ENCODE data around the gene GOT2.
"Not testable (repeated sequence)": the region's sequence is repeated elsewhere in the genome, so short reads cannot be mapped to it uniquely, and the experiment has no call there.

GOT2 gene

DNA sequence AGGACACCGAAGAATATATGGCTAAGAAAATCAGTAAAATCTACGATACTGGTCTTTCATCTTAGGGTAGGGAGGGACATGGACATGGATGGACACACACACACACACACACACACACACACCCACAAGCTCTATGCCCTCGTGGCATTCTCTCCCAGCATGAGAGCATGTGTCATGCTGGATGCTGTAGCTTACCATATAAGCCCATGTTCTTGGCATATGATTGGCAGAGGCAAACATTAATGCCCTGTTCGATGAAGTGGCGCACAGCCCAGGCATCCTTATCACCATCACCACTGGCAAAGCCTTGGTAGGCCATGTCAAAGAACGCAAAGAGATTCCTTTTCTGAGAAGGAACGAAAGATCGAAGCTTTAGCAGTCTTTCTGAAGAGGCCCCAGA lies 17.6 kb downstream of the GOT2 start:
- DNase-seq = no peak

DNA sequence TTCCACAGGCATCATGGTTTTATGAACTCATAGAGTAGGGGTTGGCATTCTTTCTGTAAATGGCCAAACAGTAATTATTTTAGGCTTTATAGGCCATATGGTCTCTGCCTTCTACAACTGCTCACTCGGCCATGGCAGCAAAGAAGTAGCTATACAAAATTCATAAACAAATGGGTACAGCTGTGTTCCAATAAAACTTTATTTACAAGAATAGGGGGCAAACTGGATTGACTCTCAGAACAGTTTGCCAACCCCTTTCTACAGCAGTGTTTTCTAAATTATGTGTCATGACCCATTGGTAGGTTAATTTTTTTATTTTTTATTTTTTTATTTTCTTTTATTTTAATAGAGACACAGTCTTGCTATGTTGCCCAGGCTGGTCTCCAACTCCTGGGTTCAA lies 20.4 kb downstream of the GOT2 start:
- no peak for DNase-seq

DNA sequence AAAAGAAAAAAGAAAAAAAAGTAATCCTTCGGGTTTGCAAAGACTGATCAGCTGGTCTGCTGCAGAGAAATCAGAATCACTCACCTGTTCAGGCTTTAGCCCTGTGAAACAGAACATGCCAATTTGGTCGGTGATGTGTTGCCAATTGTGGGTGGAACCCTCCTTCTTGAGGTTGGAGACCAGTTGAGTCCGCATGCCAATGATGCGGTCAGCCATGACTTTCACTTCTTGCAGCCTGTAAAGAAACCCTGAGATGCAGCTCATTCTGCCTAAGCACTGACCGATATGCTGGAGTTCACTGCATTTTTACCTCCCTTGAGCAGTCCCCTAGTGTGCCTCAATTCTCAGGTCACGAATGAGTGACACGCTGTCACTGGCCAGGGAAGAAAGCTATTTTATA lies 24.8 kb downstream of the GOT2 start:
- no peak for DNase-seq

DNA sequence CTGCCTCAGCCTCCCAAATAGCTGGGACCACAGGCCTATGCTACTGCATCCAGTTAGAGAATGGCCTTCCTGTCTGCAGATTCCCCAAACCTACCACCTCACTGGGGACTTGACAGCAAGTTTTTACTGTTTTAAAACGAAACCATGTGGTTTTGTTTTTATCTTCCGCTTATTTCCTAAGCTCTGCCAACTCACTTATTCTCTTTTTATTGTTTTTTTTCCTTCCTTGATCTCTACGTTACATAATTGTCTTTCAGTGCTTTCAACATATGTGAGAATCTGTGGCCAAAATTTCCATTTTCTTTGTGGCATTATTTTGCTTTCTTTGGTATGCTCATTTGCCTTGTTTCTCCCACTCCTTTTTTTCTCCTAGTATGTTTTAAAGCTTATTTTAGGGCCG lies 35.0 kb downstream of the GOT2 start:
- DNase-seq = no peak

DNA sequence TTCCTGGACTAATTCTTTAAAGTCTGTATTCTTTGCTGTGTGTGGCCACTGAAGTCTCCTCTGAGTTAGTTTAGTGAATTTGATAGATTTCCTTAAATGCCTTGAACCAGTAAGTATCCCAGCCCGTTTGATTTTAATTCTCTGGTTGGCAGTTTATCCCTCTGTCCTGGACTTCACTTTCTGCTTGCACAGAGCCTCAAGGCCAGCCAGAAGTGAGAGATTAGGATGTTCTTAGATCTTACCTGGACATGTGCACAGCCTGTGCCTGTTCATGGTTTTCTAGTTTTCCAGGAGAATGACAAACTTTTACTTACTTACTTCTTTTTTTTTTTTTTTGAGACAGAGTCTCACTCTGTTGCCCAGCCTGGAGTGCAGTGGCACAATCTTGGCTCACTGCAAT lies 38.7 kb downstream of the GOT2 start:
- no peak for DNase-seq

DNA sequence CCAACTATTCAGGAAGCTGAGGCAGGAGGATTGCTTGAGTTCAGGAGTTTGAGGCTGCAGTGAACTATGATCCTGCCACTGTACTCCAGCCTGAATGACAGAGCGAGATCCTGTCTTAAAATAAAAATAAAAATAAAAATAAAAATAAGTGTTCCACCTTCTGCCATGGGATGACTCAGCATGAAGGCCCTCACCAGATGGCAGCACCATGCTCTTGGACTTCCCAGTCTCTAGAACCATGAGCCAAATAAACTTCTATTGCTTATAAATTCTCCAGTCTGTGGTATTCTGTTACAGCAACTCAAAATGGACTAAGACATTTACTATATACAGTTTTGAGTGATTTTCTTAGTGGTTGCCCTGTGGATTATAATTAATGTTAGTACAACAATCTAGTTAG lies 41.7 kb downstream of the GOT2 start:
- no peak for DNase-seq

DNA sequence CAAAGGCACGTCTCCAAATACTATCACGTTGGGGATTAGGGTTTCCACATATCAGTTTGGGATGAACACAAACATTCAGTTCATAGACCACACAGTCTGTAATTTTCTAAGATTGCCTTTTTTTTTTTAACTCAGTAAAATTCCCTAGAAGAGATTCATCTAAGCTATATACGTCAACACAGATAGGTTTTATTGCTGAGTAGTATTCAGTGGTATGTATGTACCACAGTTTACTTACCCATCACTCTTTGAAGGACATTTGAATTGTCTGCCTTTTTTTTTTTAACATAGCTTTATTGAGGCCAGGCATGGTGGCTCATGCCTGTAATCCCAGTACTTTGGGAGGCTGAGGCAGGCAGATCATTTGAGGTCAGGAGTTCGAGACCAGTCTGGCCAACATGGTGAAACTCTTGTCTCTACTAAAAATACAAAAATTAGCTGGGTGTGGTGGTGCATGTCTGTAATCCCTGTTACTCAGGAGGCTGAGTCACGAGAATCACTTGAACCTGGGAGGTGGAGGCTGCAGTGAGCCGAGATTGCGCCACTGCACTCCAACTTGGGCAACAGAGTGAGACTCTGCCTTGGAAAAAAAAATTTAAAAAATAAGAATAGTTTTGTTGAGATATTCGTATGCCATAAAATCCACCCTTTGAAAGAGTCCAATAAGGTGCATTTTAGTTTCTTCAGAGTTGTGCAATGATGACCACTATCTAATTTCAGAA lies 47.0 kb downstream of the GOT2 start:
- not testable (repeated sequence) for DNase-seq

DNA sequence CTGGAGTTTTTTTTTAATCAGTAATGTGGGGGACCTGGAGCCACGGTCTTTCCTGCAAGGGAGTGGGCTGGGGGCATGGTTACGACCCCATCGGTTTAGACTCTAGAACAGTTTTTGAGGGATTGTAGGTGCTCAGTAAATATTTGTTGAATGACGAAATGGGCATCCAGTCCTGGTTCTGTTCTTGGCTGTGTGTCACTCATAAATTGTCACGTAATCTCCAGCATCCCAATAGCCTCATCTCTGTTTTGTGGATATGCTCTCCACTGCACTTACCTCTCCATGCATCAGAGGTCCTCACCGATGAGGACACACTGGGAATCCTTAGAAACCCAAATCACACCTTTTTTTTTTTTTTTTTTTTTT lies 49.0 kb downstream of the GOT2 start:
- DNase-seq = no peak

DNA sequence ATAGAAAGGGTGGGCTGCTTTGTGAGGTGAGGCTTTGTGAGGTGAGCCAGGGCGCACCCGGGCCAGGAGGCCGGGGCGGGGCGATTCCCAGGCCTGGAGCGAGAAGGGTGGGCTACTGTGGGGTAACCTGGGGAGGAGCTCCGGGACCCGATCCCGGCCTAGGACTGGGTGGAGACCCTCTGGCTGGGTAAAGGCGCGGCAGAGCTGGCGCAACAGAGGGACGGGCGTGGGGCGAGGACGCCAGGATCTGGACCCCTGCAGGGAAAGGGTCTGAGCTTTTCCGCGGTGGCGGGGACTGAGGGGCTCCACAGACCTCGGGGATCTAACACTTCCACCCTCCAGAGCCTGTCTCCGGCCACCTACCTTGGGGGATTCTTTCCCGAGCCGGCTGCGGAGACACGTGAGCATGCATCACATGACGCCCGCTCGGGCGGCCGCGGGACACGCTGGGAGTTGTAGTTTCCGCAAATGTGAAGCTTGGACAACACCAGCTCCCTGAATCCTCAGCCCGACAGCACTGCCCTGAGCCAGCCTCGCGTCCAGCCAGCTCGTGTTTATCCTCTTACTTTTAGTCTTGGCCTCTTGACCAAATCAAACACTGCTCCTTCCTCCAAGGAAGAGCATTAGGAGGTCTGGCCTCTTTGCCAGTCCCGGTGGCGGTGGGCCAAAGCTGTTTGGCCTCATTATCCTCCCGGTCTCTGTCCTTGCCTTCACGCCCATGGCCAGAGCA lies 49.6 kb downstream of the GOT2 start, which contains the start of gene SLC38A7:
Gene SLC38A7 (minus strand): TSS at position 417 of the 730 bp plus-strand sequence. CDS start 4,644 bp downstream, outside the sequence.
- DNase-seq = peak; percentile 22

DNA sequence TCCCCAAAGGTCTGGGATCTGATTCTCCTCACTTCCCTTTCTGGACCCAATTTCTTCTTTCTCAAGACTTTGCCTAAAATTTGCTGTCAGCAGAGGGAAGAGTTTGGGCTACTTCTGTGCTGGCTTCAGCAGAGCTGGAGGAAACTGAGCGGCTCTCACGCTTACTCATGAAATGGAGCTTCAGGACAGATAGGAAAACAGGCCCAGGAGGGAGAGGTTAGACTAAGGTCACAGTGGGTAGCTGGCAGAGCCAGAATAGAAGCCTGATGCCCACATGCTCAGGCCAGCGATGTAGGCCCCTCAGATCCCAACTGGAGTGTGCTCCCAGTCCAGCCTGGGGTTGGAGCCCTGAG lies 50.1 kb downstream of the GOT2 start:
- DNase-seq = no peak

DNA sequence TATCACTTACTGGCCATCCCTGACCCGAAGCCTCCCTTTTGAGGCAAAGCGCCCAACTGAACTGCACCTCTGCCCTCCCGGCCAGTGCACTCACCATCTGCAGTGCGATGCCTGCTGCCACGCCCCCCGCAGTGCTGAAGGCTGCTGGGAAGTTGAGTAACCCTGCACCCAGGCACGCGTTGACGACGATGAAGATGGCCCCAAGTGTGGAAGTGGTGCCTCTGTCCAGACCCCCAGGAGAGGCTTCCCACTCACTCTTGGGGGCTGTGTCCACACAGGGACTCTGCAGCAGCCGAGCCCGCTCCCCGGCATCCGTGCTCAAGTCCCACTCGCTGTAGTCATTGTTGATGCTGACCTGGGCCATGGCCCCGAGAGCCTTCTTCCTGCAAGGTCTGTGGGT lies 54.4 kb downstream of the GOT2 start:
- DNase-seq = no peak

DNA sequence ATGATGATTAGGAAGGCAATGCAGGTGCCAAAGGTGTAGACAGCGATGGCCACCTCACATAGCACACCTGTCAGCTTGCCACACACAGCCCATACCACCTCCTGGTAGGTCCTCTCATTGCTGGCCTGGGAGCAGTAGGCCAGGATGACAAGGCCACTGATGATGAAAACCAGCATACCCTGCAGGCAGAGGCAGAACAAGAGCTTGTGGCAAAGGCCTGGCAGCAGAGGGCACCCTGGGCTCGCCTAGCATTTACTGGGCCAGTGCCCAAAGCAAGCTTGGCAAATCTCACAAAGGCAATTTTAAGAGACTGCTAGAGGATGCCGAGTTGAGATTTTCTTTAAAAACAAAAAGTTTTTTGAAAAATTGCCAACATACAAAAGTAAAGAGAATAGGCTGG lies 55.4 kb downstream of the GOT2 start:
- DNase-seq = no peak

DNA sequence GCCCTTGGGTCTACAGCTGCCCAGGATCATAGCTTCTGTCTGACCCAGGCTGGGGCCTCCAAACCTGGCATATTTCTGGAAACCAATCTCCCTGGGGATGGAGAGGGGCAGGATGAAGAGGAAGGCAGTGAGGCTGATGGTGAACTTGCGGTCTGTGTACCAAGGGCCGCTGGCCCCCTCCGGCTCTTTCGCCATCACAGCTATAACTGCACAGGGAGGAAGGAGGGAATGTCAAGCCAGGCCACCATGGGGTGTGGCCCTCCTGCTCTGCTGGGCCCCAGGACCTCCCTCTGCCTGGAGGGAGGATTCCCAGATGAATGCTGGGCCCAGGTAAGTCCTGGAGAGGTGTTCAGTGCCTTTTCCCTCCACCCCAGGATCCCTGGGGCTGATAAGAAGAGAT lies 55.8 kb downstream of the GOT2 start:
- DNase-seq = no peak

DNA sequence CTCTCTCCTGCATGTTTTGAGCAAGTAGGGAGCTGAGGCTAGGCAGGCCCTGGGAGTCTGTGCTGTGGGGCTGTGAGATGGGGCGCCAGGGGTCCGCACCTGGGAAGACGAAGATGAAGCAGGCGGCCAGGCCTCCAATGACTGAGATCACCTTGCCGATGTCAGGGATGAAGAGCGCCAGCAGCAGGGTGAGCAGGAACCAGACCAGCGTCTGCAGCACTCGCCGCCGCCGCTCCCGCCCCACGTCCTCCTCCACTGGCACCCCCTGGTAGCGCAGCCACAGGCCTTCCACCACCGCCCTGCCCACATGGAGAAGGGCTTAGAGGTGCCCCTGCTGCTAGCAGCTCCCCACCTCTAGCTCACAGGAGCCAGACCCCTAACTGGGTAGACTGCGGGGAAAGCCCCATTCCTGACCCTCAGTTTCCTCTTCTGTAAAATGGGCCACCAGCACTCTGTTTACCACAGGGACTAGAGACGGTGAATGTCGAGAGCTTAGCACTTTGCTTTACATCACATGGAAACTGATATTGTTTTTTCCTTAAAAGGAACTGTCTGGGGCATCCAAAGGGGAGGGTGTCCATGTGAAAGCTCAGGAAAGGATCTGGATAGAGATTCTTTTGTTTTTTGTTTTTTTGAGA lies 63.1 kb downstream of the GOT2 start:
- DNase-seq = no peak

DNA sequence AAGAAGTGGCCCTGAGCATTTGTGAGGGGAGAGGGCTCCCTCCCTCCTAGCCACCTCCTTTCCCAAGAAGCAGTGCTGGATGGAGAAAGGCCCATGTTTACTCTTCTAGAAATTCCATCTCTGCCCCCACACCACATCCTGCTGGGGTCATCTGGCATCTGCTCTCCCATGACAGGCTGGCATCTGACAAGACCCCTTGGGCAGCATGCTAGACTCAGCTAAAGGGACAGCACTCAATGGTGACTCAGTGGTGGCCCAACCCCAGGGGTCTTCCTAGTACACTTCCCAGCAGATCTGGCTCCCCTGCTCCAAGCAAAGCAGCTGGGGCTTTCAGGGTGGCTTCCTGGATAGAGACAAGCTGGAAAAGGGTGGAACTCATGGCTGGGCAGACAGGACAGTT lies 63.9 kb downstream of the GOT2 start:
- no peak for DNase-seq

DNA sequence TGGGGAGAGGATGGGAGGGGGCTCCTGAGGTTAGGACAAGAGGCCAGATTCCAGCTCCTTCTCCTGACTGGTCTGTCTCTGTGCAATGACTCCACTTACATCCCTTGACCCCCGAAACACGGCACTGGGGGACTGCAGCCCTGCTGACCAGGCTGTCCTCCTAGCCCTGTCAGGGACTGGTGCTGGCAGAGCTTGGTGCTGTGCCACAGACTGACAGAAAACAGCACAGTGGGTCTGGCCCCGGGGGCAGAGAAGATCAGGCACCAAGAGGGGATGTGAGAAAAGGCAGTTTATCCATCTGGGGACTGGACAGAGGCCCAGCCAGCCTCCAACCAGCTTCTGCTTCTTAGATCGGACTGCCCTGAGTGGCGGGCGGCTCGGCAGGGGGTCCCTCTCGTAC lies 68.9 kb downstream of the GOT2 start:
- no peak for DNase-seq

DNA sequence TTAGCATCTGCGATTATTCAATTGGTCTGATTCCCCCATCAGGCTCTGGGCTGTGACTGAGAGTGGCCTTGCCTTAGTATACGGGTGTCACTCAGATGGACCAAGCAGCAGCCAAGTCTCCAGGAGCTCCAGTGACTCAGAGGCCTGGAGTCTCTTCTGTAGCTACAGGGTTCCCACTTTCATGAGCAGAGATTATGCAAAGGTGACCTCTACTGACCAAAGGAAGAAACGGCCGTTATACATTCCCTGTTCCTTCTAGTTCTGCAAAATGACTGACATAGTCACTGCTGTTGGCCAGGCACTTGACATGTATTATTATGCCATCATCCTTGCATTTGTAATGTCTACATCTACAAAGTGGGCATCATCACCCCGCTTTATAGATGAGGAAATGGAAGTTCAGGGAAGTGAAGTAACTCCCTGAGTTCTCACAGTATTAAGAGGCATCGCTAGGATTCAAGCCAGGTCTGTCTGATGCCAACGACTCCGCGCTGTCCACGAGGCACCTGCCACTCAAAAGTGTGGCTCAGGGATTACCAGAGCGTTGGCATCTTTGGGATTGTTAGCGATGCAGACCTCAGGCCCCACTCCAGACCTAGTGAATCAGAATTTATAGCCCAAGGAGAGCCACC lies 72.8 kb downstream of the GOT2 start:
- peak; percentile 12 for DNase-seq

DNA sequence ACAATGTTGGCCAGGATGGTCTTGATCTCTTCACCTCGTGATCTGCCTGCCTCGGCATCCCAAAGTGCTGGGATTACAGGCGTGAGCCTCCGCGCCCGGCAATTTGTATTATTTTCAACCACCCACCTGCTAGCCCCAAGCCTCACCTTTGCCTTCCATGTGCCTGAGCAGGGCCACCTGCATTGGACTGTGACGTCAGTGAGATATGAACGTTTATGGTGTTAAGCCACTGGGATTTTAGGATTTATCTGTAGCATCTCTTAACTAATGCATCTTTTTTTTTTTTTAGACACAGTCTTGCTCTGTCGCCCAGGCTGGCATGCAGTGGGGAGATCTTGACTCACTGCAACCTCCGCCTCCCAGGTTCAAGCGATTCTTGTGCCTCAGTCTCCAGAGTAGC lies 74.2 kb downstream of the GOT2 start:
- not testable (repeated sequence) for DNase-seq

DNA sequence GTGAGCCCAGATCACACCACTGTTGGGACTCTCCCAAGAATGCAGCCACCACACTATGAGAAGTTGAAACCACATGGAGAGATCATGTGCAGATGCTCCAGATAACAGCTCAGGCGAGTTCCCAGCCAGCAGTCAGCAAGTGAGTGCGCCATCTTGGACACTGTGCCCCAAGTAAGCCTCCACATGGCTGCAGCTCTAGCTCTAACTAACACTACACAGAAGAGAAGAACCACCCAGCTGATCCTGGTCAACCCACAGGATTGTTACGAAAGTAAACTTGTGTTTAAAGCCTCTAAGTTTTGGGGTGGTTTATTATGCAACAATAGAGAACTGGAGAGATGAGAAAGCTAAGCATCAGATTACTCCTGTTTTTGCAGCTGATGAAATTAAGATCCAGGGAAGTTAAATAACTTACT lies 75.3 kb downstream of the GOT2 start:
- no peak for DNase-seq

All from KG1 (cell line).